ENCODE data around the gene SRCAP.

SRCAP gene

DNA sequence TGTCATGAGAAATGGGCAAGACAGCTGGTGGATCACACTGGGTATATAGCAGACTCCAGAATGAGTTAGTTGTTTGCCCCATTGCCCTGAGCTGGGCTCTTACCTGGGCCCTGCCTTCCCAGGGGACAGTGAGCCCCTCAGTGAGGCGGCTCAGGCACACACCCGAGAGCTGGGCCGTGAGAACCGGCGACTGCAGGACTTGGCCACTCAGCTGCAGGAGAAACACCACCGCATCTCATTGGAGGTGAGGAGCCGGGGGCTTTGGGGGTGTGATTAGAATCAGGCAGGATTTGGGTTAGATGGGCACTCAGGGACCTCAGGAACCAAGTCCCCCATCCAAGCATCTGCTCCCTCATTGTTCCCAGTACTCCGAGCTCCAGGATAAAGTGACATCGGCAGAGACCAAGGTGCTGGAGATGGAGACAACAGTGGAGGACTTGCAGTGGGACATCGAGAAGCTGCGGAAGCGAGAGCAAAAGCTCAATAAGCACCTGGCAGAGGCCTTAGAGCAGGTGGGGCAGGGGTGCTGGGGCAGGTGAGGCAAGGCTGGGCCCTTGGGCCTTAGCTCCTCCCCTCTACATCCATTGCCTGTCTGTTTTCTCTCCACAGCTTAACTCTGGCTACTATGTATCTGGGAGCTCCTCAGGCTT lies 66.0 kb downstream of the SRCAP start:
- no peak overlapping the region for H3K27ac ChIP-seq

DNA sequence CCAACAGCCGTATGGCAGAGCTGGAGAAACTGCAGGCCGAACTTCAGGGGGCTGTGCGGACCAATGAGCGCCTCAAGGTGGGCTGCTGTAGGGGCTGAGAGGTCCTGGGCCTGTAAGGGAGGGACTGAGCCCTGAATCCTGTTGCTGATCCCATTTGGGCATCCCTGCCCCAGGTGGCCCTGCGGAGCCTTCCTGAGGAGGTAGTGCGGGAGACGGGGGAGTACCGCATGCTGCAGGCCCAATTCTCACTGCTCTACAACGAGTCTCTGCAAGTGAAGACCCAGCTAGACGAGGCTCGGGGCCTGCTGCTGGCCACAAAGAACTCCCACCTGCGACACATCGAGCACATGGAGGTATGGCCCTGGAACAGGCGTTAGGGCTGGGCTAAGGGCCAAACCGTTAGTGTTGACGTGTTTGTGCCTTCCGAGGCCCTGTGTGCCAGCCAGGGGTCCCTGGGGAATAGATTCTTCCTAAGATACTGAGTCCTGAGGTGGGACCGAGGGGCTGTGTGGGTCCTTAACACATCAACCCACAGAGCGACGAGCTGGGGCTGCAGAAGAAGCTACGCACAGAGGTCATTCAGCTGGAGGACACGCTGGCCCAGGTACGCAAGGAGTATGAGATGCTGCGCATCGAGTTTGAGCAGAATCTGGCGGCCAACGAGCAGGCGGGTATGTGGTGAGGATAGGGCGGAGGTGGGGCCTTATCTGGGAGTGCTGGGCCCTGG lies 67.4 kb downstream of the SRCAP start:
- Histone ChIP-seq H3K4me3 (no peak overlapping the region), H3K27ac (no peak overlapping the region)

More for the DNA sequence above, 66.0 kb downstream of the SRCAP start:
- H3K4me3 ChIP-seq = no peak overlapping the region

GRCh38 chr16:30766933-30767284 lies 67.9 kb downstream of the SRCAP start:
- H3K4me3 ChIP-seq = no peak overlapping the region
- no peak overlapping the region for H3K27ac ChIP-seq

DNA sequence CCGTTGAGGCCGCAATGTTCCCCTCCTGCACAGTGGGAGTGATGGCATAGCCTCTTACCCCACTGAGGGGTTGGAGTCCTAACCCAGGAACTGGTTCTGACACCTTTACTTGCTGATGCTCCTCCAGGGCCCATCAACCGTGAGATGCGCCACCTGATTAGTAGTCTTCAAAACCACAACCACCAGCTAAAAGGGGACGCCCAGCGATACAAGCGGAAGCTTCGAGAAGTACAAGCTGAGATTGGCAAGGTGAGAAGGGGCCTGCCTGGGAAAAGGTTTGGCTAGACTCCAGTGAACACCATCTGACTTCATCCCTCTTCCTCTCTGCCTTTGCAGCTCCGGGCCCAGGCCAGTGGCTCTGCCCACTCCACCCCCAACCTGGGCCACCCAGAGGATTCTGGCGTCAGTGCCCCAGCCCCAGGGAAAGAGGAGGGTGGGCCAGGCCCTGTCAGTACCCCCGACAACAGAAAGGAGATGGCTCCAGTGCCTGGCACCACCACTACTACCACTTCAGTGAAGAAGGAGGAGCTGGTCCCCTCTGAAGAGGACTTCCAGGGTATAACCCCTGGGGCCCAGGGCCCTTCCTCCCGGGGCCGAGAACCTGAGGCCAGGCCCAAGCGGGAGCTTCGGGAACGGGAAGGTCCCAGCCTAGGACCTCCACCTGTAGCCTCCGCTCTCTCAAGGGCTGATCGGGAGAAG lies 68.9 kb downstream of the SRCAP start:
- no peak overlapping the region for H3K27ac ChIP-seq
- H3K4me3 ChIP-seq = no peak overlapping the region

DNA sequence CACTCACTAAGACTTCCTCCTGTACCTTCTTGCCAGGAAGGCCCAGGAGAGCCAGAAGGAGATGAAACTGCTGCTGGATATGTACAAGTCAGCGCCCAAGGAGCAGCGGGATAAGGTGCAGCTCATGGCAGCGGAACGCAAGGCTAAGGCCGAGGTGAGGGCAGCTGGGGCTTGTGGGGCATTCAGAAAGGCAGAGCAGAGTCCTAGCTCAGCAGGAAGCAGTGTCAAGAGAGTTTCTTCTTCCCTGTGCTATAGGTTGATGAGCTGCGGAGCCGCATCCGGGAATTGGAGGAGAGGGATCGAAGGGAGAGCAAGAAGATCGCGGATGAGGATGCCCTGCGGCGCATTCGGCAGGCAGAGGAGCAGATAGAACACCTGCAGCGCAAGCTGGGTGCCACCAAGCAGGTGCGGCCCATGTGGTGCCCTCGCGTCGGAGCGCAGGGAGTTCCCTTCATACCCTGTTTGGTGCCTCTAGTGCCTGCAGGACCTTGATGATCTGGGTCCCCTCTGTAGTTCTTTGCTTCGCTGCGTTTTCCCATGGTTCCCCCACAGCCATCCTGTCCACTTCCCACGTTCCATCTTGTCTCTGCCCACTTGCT lies 69.7 kb downstream of the SRCAP start:
- no peak overlapping the region for H3K27ac ChIP-seq
- H3K4me3 ChIP-seq = no peak overlapping the region

DNA sequence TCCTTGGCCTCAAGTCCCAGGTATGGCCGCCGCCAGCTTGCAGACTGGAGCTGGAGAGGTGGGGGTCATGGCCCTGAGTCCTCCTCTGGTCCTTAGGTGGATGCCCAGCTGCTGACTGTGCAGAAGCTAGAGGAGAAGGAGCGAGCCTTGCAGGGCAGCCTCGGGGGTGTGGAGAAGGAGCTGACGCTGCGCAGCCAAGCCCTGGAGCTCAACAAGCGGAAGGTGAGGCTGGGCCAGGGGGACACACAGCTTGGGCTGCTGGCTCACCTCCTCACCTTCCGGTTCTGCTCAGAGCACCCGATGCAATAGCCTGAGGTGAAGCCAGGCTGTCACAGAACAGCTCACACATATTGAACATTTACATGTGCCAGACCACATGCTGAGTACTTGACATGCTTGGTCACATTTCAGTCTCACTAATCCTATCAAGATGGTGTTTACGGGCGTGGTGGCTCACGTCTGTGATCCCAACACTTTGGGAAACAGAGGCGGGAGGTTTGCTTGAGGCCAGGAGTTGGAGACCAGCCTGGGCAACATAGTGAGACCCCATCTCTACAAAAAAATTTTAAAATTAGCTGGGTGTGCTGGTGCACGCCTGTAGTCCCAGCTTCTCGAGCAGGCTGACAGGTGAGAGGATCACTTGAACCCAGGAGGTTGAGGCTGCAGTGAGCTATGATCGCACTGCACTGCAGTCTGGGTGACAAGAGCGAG lies 70.6 kb downstream of the SRCAP start:
- Histone ChIP-seq H3K4me3 (no peak overlapping the region), H3K27ac (no peak overlapping the region)

DNA sequence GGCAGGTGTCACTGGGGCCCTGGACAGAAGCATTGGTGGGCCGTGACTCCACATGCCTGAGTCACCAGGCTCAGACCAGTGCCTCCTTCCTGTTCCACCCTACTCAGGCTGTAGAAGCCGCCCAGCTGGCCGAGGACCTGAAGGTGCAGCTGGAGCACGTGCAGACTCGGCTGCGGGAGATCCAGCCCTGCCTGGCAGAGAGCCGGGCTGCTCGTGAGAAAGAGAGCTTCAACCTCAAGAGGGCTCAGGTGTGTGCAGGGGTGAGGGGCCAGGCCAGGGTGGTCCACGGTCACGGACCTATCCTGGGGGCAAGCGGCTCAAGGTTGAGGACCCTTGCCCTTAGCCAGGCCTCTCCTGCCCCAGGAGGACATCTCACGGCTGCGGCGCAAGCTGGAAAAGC lies 72.8 kb downstream of the SRCAP start:
- Histone ChIP-seq H3K4me3 (no peak overlapping the region), H3K27ac (no peak overlapping the region)

- no peak overlapping the region for H3K4me3 ChIP-seq
- no peak overlapping the region for H3K27ac ChIP-seq
Observed at GRCh38 chr16:30773826-30774225, 74.9 kb downstream of the SRCAP start.

DNA sequence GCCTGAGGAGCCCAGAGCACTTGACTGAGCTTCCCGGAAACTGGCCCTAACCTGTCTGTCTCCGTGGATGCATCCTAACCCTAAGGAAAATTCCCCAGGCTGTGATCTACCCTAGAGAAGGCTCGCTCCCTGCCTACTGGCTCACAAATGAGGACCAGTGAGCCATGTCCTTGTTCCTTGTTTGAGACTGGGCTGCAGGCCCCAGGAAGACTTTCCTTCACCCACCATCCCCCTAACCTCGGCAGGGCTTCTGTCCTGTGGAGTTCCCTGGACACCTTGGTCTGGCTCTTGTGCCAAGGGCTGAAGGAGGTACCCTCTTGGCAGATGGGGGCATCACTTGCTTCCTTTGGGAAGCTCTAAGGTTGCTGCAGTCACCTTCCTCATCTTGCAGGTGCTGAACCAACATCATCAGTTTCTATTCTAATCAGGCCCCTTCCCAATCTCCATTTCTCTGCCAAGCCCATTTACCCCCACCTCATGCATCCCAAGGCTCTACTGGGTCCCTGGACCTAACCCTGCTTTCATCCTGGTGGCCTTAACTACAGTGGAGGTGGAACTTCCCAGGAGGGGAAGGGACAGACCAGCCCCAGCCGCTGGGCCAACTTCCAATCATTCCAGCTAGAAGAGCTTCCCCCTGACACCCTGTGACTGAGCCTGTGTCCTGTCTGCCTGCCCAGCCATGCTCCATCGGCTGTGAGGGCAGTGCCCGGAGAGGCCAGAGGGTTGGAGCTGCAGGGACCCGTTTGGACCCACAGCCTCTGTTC lies 75.6 kb downstream of the SRCAP start:
- H3K4me3 ChIP-seq = peak overlapping the region; percentile 50 to 78 (median 60)
- peak overlapping the region in 18 of 21 experiments; percentile 23 to 93 (median 80) for H3K27ac ChIP-seq

DNA sequence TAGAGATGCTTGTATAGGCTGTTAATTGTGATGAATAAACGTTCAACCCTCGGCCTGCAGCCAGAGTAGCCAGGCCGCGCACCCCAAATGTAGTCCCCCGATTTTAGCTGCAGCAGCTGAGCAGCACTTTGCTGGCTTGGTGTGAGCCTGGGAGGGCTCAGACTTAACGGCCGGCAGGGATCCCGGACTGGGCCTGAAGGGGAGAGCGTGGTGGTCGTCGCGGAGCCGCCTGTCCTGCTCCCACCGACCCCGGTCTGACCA lies 76.1 kb downstream of the SRCAP start:
- peak overlapping the region; percentile 50 to 78 (median 60) for H3K4me3 ChIP-seq
- H3K27ac ChIP-seq = peak overlapping the region in 19 of 21 experiments; percentile 23 to 93 (median 79)

- peak overlapping the region; percentile 23 to 93 (median 79) for H3K27ac ChIP-seq
- H3K4me3 ChIP-seq = peak overlapping the region; percentile 50 to 78 (median 60)
Observed at GRCh38 chr16:30775392-30776188, 76.6 kb downstream of the SRCAP start.

GRCh38 chr16:30777591-30778297 lies 78.8 kb downstream of the SRCAP start:
- Histone ChIP-seq H3K27ac (peak overlapping the region in 3 of 21 experiments; percentile 6 to 32 (median 10)), H3K4me3 (no peak overlapping the region)

DNA sequence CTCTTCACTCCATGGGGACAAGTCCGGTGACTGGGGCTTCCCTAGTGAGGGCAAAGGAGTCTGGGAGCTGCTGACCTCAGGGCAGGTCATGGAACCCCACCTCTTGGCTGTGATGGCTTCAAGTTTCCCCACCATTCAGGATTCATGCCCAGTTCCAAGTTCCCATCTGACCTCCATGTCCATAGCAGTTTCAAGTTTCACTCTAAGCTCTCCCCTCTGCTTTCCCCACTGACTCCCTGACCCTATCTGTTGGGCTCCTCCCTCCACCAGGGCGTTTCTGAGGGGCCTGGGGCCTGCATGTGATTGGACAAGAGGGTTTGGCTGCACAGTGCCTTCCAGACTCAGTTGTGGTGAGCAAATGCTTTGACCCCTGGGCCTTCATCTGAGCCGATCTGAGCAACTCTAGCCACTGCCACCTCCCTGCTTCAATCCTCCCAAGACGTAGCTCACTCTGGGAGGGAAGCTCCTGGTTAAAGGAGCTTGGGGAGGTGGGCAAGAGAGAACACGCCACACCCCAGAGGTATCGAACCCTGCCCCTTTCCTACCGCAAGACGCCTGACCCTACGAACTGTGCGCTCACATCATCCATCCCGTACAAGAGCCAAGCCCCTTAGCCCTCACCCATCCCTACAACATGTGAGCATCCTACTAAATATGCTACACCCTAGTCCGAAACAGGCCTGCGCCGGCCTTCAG lies 79.7 kb downstream of the SRCAP start:
- H3K27ac ChIP-seq = peak overlapping the region in 1 of 21 experiments; percentile 32
- no peak overlapping the region for H3K4me3 ChIP-seq

DNA sequence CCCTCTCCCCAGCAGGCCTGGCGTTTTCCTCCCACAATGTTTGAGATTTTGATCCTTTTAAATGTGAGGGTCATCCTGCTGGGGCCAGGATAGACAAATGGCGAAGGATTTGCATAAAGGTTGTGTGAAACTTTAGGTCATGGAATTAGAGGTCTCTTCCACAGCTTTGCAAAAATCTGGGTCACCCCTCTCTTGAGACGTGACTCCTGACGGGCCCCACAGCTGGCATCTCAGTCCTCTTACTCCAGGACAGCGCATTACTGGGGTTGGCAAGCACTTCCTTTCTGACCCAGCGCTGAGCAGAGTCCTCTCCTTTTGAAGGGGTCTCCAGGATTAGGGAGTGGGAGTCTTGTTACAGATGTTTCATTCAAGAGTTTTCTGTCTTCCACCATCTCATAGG lies 80.6 kb downstream of the SRCAP start:
- no peak overlapping the region for H3K27ac ChIP-seq

GRCh38 chr16:30780021-30780420 lies 81.0 kb downstream of the SRCAP start:
- no peak overlapping the region for H3K4me3 ChIP-seq
- no peak overlapping the region for H3K27ac ChIP-seq

More for the DNA sequence above, 80.6 kb downstream of the SRCAP start:
- H3K4me3 ChIP-seq = no peak overlapping the region

- Histone ChIP-seq H3K4me3 (no peak overlapping the region), H3K27ac (no peak overlapping the region)
Observed at GRCh38 chr16:30780549-30780948, 81.6 kb downstream of the SRCAP start.

- H3K27ac ChIP-seq = no peak overlapping the region
- no peak overlapping the region for H3K4me3 ChIP-seq
Observed at GRCh38 chr16:30782486-30783279, 83.7 kb downstream of the SRCAP start.

All from skin epidermis (tissue), 12 donors.